SU-DHL-6 (cell line): ENCODE measurements around the gene WDR11.

ENCODE experiments used
- CTCF ChIP-seq: fragments of 200-600 bp; sonication (generic); IDR thresholded peaks from one replicate; pipeline ENCODE4 v1.5.1; 2017; ENCODE audit warnings: antibody characterized with exemption, mild to moderate bottlenecking, low read length, moderate library complexity; ENCODE audit not compliant: insufficient read depth, poor library complexity, severe bottlenecking
- EZH2phosphoT487 ChIP-seq: fragments of 200-600 bp; sonication (generic), shearing (Covaris generic); conservative IDR thresholded peaks from 2 replicates; pipeline ENCODE4 v1.6.1; 2018; ENCODE audit warnings: mild to moderate bottlenecking, antibody characterized with exemption, low read length, moderate library complexity, mixed read lengths

- TF ChIP-seq CTCF (no peak), EZH2phosphoT487 (no peak)
Measured at GRCh38 chr10:120941501-120941900, 90.3 kb downstream of the WDR11 start.
